Pons (tissue), 1 donor: ENCODE results near the gene RGS6.

ENCODE experiments used
- DNase-seq: peaks from one replicate; pipeline ENCODE4 v3.0.0-alpha.2; 2016; ENCODE audit warnings: low spot score

Gene RGS6

GRCh38 chr14:72014486-72014885, 82.3 kb downstream of the RGS6 start:
- no peak for DNase-seq

- no peak for DNase-seq
Measured at GRCh38 chr14:72017290-72017689, 85.1 kb downstream of the RGS6 start.

GRCh38 chr14:72023128-72024042, 91.2 kb downstream of the RGS6 start:
- DNase-seq: no peak

GRCh38 chr14:72024043-72024407, 91.8 kb downstream of the RGS6 start:
- no peak for DNase-seq

GRCh38 chr14:72024504-72024903, 92.3 kb downstream of the RGS6 start:
- no peak for DNase-seq

GRCh38 chr14:72026536-72026935, 94.3 kb downstream of the RGS6 start:
- DNase-seq: no peak

GRCh38 chr14:72027061-72027460, 94.8 kb downstream of the RGS6 start:
- no peak for DNase-seq

GRCh38 chr14:72033365-72033764, 101.1 kb downstream of the RGS6 start:
- no peak for DNase-seq

- no peak for DNase-seq
Measured at GRCh38 chr14:72040528-72040927, 108.3 kb downstream of the RGS6 start.

GRCh38 chr14:72045271-72045670, 113.0 kb downstream of the RGS6 start:
- DNase-seq: no peak

GRCh38 chr14:72045885-72046284, 113.7 kb downstream of the RGS6 start:
- DNase-seq: no peak

- DNase-seq: no peak
Measured at GRCh38 chr14:72049462-72049861, 117.2 kb downstream of the RGS6 start.

GRCh38 chr14:72052356-72052755, 120.1 kb downstream of the RGS6 start:
- no peak for DNase-seq

GRCh38 chr14:72053651-72054050, 121.4 kb downstream of the RGS6 start:
- DNase-seq: no peak

GRCh38 chr14:72054911-72055310, 122.7 kb downstream of the RGS6 start:
- DNase-seq: no peak

GRCh38 chr14:72057701-72058285, 125.6 kb downstream of the RGS6 start:
- no peak for DNase-seq

GRCh38 chr14:72060460-72060859, 128.2 kb downstream of the RGS6 start:
- no peak for DNase-seq

GRCh38 chr14:72060917-72061316, 128.7 kb downstream of the RGS6 start:
- no peak for DNase-seq

GRCh38 chr14:72061718-72062117, 129.5 kb downstream of the RGS6 start:
- no peak for DNase-seq

- DNase-seq: no peak
Measured at GRCh38 chr14:72063761-72064282, 131.6 kb downstream of the RGS6 start.

- DNase-seq: no peak
Measured at GRCh38 chr14:72064501-72064900, 132.3 kb downstream of the RGS6 start.

- DNase-seq: no peak
Measured at GRCh38 chr14:72070458-72070857, 138.2 kb downstream of the RGS6 start.

- no peak for DNase-seq
Measured at GRCh38 chr14:72075649-72076334, 143.6 kb downstream of the RGS6 start.
